Measurements from ENCODE around the gene LGR4. TPM values are rescaled to one million over a fixed set of nuclear protein-coding genes. Genes with fewer than 3 reads are reported as not detected.

Gene LGR4
- total RNA-seq, 1 donor: 11.2 TPM

- TF ChIP-seq CTCF (IDR thresholded peaks at IDR 0.05; ENCODE audit: insufficient read depth, low read depth, low read length): no peak
- DNase-seq (ENCODE audit: low read depth): no peak
- H3K4me3 ChIP-seq (ENCODE audit: low read depth, low read length): no peak overlapping the region
Observed at GRCh38 chr11:27443746-27444507, 28.7 kb downstream of the LGR4 start.

GRCh38 chr11:27443227-27443626 lies 29.4 kb downstream of the LGR4 start:
- no peak overlapping the region for H3K4me3 ChIP-seq (ENCODE audit: low read depth, low read length)
- DNase-seq (ENCODE audit: low read depth): no peak

GRCh38 chr11:27440090-27440489 lies 32.5 kb downstream of the LGR4 start:
- TF ChIP-seq CTCF (IDR thresholded peaks at IDR 0.05; ENCODE audit: insufficient read depth, low read depth, low read length): no peak
- DNase-seq (ENCODE audit: low read depth): no peak
- no peak overlapping the region for H3K4me3 ChIP-seq (ENCODE audit: low read depth, low read length)

More at GRCh38 chr11:27443227-27443626, 29.4 kb downstream of the LGR4 start:
- TF ChIP-seq CTCF (IDR thresholded peaks at IDR 0.05; ENCODE audit: insufficient read depth, low read depth, low read length): no peak

GRCh38 chr11:27438595-27438981 lies 34.0 kb downstream of the LGR4 start:
- no peak for TF ChIP-seq CTCF (IDR thresholded peaks at IDR 0.05; ENCODE audit: insufficient read depth, low read depth, low read length)
- DNase-seq (ENCODE audit: low read depth): no peak

GRCh38 chr11:27437829-27438594 lies 34.6 kb downstream of the LGR4 start:
- no peak for DNase-seq (ENCODE audit: low read depth)
- H3K4me3 ChIP-seq (ENCODE audit: low read depth, low read length): no peak overlapping the region
- TF ChIP-seq CTCF (IDR thresholded peaks at IDR 0.05; ENCODE audit: insufficient read depth, low read depth, low read length): no peak

More at GRCh38 chr11:27438595-27438981, 34.0 kb downstream of the LGR4 start:
- H3K4me3 ChIP-seq (ENCODE audit: low read depth, low read length): no peak overlapping the region

GRCh38 chr11:27436916-27437315 lies 35.7 kb downstream of the LGR4 start:
- no peak for DNase-seq (ENCODE audit: low read depth)
- H3K4me3 ChIP-seq (ENCODE audit: low read depth, low read length): no peak overlapping the region
- TF ChIP-seq CTCF (IDR thresholded peaks at IDR 0.05; ENCODE audit: insufficient read depth, low read depth, low read length): no peak
